GM18505 (cell line): ENCODE data around the gene ERC1.
"Not testable (repeated sequence)": the region's sequence is repeated elsewhere in the genome, so short reads cannot be mapped to it uniquely, and the experiment has no call there.

Experiments
- ATAC-seq: cut with Tn5 transposase; IDR thresholded peaks from one replicate; pipeline ENCODE4 v1.9.1; 2021; ENCODE audit not compliant: unreplicated experiment
- POLR2A ChIP-seq: IDR thresholded peaks from 4 replicates; pipeline ENCODE4 v1.6.1; 2011; ENCODE audit warnings: borderline replicate concordance; ENCODE audit not compliant: insufficient read depth, insufficient read length; ENCODE audit errors: extremely low read depth

Gene ERC1

GRCh38 chr12:1171657-1172408 is 180.8 kb downstream of the ERC1 start:
- no peak for TF ChIP-seq POLR2A
- no peak for ATAC-seq

GRCh38 chr12:1173781-1174617 is 183.0 kb downstream of the ERC1 start:
- TF ChIP-seq POLR2A: no peak
- no peak for ATAC-seq

GRCh38 chr12:1174659-1175058 is 183.6 kb downstream of the ERC1 start:
- ATAC-seq: no peak
- no peak for TF ChIP-seq POLR2A

- TF ChIP-seq POLR2A: no peak
- ATAC-seq: no peak
These were observed 185.2 kb downstream of the ERC1 start for GRCh38 chr12:1176191-1176590.

- ATAC-seq: no peak
- TF ChIP-seq POLR2A: no peak
These were observed 188.1 kb downstream of the ERC1 start for GRCh38 chr12:1179128-1179527.

- TF ChIP-seq POLR2A: no peak
- ATAC-seq: no peak
These were observed 191.0 kb downstream of the ERC1 start for GRCh38 chr12:1182069-1182468.

GRCh38 chr12:1184402-1184801 is 193.4 kb downstream of the ERC1 start:
- ATAC-seq: no peak
- TF ChIP-seq POLR2A: no peak

GRCh38 chr12:1185460-1186182 is 194.6 kb downstream of the ERC1 start:
- TF ChIP-seq POLR2A: no peak
- no peak for ATAC-seq

DNA sequence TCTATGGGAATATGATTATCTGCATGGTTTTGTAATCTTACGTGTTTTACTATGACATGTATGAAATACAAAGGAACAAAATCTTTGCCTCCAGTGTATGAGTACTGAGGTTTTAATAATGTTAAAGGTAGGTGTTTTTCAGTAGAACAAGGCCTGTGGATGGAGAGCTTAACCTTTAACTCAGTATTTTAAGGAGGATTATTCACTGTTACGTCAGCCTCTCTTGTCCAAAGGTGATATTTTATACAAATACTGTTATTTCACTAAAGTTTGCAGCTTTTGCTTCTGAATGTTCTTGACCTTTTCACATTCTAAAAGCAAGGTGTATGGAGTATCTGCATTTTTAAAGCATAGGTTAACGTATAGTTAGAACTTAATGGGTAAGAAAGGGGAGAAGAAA is 195.3 kb downstream of the ERC1 start:
- TF ChIP-seq POLR2A: no peak
- ATAC-seq: no peak

DNA sequence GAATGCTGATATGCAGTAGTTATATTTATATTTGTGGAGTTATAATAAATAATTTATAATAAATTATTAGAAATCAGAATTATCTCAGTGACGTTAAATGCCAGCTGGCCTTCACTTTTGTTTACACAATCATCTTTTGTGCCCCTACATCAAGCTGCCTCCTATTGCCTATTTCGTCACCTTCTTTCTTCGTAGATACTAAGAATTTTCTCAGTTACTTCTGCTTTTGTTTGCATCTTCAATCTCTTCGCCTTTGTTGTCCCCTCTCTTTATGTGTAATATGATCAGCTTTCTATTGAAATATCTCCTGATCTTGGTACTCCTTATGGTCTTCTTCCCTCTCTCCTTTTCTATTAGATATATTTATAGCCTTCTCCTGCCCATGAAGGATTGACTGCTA is 197.0 kb downstream of the ERC1 start:
- TF ChIP-seq POLR2A: no peak
- ATAC-seq: no peak

GRCh38 chr12:1189163-1189562 is 198.1 kb downstream of the ERC1 start:
- no peak for ATAC-seq
- TF ChIP-seq POLR2A: no peak

GRCh38 chr12:1195513-1195912 is 204.5 kb downstream of the ERC1 start:
- no peak for ATAC-seq
- TF ChIP-seq POLR2A: no peak

GRCh38 chr12:1197264-1198018 is 206.4 kb downstream of the ERC1 start:
- TF ChIP-seq POLR2A: no peak
- no peak for ATAC-seq

- not testable (repeated sequence) for ATAC-seq
These were observed 207.8 kb downstream of the ERC1 start for GRCh38 chr12:1198854-1199253.

GRCh38 chr12:1199700-1200099 is 208.7 kb downstream of the ERC1 start:
- ATAC-seq: no peak
- TF ChIP-seq POLR2A: no peak
